ENCODE results near the gene SS18L1. TPM values are rescaled to one million over a fixed set of nuclear protein-coding genes. Genes with fewer than 3 reads are reported as not detected.
A peak's percentile ranks its signal among the peaks of the same experiment; 100 is the strongest.

Gene SS18L1
- total RNA-seq, 1 experiment from 2014 or later = 17.9 TPM

DNA sequence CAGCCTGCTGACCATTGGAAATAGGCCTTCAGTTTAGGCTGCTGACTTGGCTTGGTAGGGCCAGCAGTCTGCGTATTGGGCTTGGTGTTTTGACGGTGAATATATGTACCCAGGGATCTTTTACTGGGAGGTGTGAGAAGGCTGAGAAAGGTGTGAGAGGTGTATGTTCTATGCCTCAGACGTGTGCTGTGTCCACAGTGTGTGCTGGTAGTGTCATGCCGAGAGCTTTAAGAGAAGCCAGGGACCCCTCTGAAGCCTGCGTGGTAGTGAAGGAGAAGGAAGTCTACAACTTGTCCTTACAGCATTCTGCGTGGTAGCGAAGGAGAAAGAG, 2.1 kb downstream of the SS18L1 start:
- H3K4me1 ChIP-seq (ENCODE audit: insufficient read depth, low read length) = peaks cover 23% of the 10 kb centered on the region
- intact Hi-C loops (cut with micrococcal nuclease) = no loop called here
- ChIA-PET POLR2A (ENCODE audit: unreplicated experiment) (no interaction called here), CTCF (no interaction called here)
- no peak overlapping the region for H2AFZ ChIP-seq (ENCODE audit: low read length)
- H3K36me3 ChIP-seq (ENCODE audit: low read depth, low read length) = peaks cover 8% of the 10 kb centered on the region; the same call in 1 of the 2 replicates
- no peaks in the 10 kb centered on the region for H3K27me3 ChIP-seq (ENCODE audit: low read length)
- peaks cover 89% of the 10 kb centered on the region for H3K79me2 ChIP-seq (ENCODE audit: low read length)
- TF ChIP-seq, protein P1, sequence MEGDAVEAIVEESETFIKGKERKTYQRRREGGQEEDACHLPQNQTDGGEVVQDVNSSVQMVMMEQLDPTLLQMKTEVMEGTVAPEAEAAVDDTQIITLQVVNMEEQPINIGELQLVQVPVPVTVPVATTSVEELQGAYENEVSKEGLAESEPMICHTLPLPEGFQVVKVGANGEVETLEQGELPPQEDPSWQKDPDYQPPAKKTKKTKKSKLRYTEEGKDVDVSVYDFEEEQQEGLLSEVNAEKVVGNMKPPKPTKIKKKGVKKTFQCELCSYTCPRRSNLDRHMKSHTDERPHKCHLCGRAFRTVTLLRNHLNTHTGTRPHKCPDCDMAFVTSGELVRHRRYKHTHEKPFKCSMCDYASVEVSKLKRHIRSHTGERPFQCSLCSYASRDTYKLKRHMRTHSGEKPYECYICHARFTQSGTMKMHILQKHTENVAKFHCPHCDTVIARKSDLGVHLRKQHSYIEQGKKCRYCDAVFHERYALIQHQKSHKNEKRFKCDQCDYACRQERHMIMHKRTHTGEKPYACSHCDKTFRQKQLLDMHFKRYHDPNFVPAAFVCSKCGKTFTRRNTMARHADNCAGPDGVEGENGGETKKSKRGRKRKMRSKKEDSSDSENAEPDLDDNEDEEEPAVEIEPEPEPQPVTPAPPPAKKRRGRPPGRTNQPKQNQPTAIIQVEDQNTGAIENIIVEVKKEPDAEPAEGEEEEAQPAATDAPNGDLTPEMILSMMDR (conservative IDR thresholded peaks at IDR 0.05; ENCODE audit: low read depth, low read length) = no peak
- TF ChIP-seq EZH2phosphoT487 (IDR thresholded peaks at IDR 0.05; ENCODE audit: borderline replicate concordance, low read length) (no peak), EZH2 (IDR thresholded peaks at IDR 0.05; ENCODE audit: low read length, unreplicated experiment) (no peak)
- ATAC-seq (no peak), DNase-seq (no peak)
- H3K9me2 ChIP-seq (replicated peaks; ENCODE audit: low read length) = no peaks in the 10 kb centered on the region
- H3K4me2 ChIP-seq (ENCODE audit: low read length) = 0 out of 2 replicates have a peak overlapping the region, but pooled peaks have one; percentile 89
- BruUV-seq (replicated peaks) = no TSS peak
- H3K9me3 ChIP-seq (ENCODE audit: low read length) = no peaks in the 10 kb centered on the region
- H3K27ac ChIP-seq (ENCODE audit: low read length) = no peak overlapping the region
- no peak overlapping the region for H3K9ac ChIP-seq (ENCODE audit: low read length)
- peaks cover 68% of the 10 kb centered on the region for H4K20me1 ChIP-seq (ENCODE audit: low read length)
- H3F3A ChIP-seq (ENCODE audit: low read length, unreplicated experiment) = no peaks in the 10 kb centered on the region
- no peak overlapping the region for H3K4me3 ChIP-seq (ENCODE audit: low read length)

DNA sequence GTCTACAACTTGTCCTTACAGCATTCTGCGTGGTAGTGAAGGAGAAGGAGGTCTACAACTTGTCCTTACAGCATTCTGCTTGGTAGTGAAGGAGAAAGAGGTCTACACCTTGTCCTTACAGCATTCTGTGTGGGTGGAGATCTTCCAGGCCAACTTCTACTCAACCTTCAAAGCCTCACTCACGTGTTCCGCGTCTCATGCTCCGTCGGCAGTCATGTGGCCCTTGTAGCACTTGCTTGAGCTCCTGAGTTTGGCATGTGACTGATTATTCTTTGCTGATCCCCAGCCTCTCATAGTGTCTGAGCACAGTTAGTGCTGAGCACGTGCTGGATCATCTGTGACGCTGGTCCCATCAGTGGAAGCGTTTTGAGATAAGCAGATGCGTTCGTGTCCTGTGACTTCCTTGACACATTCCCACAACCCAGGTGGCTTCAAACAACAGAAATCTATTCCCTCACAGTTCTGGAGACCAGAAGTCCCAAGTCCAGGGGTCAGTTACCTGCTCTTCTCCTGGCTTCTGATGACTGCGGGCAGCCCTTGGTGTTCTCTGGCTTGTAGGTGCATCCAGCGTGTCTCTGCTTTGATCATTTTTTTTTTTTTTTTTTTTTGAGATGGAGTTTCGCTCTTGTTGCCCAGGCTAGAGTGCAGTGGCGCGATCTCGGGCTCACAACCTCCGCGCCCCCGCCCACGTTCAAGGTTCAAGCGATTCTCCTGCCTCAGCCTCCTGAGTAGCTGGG, 2.6 kb downstream of the SS18L1 start:
- intact Hi-C loops (cut with micrococcal nuclease) = no loop called here
- Histone ChIP-seq H3K79me2 (ENCODE audit: low read length) (peaks cover 89% of the 10 kb centered on the region), H3K27ac (ENCODE audit: low read length) (no peak overlapping the region), H3F3A (ENCODE audit: low read length, unreplicated experiment) (no peaks in the 10 kb centered on the region), H3K4me2 (ENCODE audit: low read length) (no peak overlapping the region), H3K9ac (ENCODE audit: low read length) (no peak overlapping the region), H3K36me3 (ENCODE audit: low read depth, low read length) (peaks cover 2% of the 10 kb centered on the region; the same call in 1 of the 2 replicates), H3K9me2 (replicated peaks; ENCODE audit: low read length) (no peaks in the 10 kb centered on the region), H2AFZ (ENCODE audit: low read length) (no peak overlapping the region), H3K27me3 (ENCODE audit: low read length) (no peaks in the 10 kb centered on the region), H3K4me1 (ENCODE audit: insufficient read depth, low read length) (peaks cover 17% of the 10 kb centered on the region), H3K9me3 (ENCODE audit: low read length) (no peaks in the 10 kb centered on the region), H3K4me3 (ENCODE audit: low read length) (no peak overlapping the region), H4K20me1 (ENCODE audit: low read length) (peaks cover 62% of the 10 kb centered on the region)
- ATAC-seq = no peak
- no peak for DNase-seq
- POLR2A ChIA-PET (ENCODE audit: unreplicated experiment) = no interaction called here
- CTCF ChIA-PET = no interaction called here
- TF ChIP-seq EZH2phosphoT487 (IDR thresholded peaks at IDR 0.05; ENCODE audit: borderline replicate concordance, low read length) (no peak), EZH2 (IDR thresholded peaks at IDR 0.05; ENCODE audit: low read length, unreplicated experiment) (no peak)
- TF ChIP-seq, protein P1 (conservative IDR thresholded peaks at IDR 0.05; ENCODE audit: low read depth, low read length) = no peak
- no TSS peak for BruUV-seq (replicated peaks)

DNA sequence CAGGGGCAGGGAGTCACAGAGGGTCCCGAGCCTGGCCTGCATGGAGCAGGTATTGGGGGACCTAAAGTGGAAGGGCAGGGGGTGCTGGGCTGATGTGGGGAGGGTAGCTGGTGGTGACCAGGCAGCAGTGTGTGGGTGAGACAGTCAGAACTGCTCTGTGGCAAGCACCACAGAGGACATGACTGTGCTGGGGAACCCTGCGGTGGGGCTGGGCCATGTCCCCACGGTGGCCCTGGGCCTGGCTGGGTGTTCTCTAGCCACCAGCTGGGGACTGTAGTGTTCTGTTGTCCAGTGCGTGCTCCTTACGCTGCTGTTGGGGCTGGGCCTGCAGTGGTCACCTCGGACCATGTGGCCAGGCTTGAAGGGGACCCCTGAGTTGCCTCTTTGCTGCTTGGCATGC, 3.6 kb downstream of the SS18L1 start:
- Histone ChIP-seq H3F3A (ENCODE audit: low read length, unreplicated experiment) (no peaks in the 10 kb centered on the region), H3K27ac (ENCODE audit: low read length) (no peak overlapping the region), H2AFZ (ENCODE audit: low read length) (no peak overlapping the region), H3K9ac (ENCODE audit: low read length) (no peak overlapping the region), H3K9me3 (ENCODE audit: low read length) (no peaks in the 10 kb centered on the region), H3K27me3 (ENCODE audit: low read length) (no peaks in the 10 kb centered on the region), H3K4me3 (ENCODE audit: low read length) (no peak overlapping the region), H3K36me3 (ENCODE audit: low read depth, low read length) (no peaks in the 10 kb centered on the region), H3K9me2 (replicated peaks; ENCODE audit: low read length) (no peaks in the 10 kb centered on the region), H3K4me1 (ENCODE audit: insufficient read depth, low read length) (peaks cover 13% of the 10 kb centered on the region), H3K4me2 (ENCODE audit: low read length) (no peak overlapping the region), H3K79me2 (ENCODE audit: low read length) (peaks cover 89% of the 10 kb centered on the region), H4K20me1 (ENCODE audit: low read length) (peaks cover 55% of the 10 kb centered on the region)
- no TSS peak for BruUV-seq (replicated peaks)
- no peak for ATAC-seq
- intact Hi-C loops (cut with micrococcal nuclease) = no loop called here
- TF ChIP-seq, protein P1 (conservative IDR thresholded peaks at IDR 0.05; ENCODE audit: low read depth, low read length) = no peak
- TF ChIP-seq EZH2 (IDR thresholded peaks at IDR 0.05; ENCODE audit: low read length, unreplicated experiment) (no peak), EZH2phosphoT487 (IDR thresholded peaks at IDR 0.05; ENCODE audit: borderline replicate concordance, low read length) (no peak)
- POLR2A ChIA-PET (ENCODE audit: unreplicated experiment) = no interaction called here
- CTCF ChIA-PET = no interaction called here
- no peak for DNase-seq
